Omental fat pad (tissue), 4 donors: ENCODE measurements around the gene RSPH4A. TPM values are rescaled to one million over a fixed set of nuclear protein-coding genes. Genes with fewer than 3 reads are reported as not detected.
A peak's percentile ranks its signal among the peaks of the same experiment; 100 is the strongest.

Experiments
- ATAC-seq: fragments of 150-250 bp; one replicate; pipeline ENCODE4 v1.9.1; 2016; ENCODE audit warnings: mild to moderate bottlenecking, moderate library complexity; ENCODE audit not compliant: low FRiP score
- DNase-seq: peaks from one replicate; pipeline ENCODE4 v3.0.0-alpha.2; 2019; ENCODE audit warnings: low spot score
- total RNA-seq, 4 donors: library from RNA; depleted of rRNA; stranded (reverse); fragments of >200 nt; gene quantifications; one replicate each; pipeline ENCODE4 v1.1.0, GENCODE V29; 2016
- TF ChIP-seq, protein P1 (sequence below), 3 donors: fragments of 450-650 bp; IDR thresholded peaks; one replicate each; pipeline ENCODE4 v1.5.1; 2016 to 2017; ENCODE audit warnings: antibody characterized with exemption in 3 of 3, mild to moderate bottlenecking in 3 of 3, moderate library complexity in 2 of 3

RSPH4A gene
- 1 to 10 TPM in 1 of 4 donors, under 1 TPM in 2, not detected in 1; 0.47 to 2.0 (median 0.84) TPM for total RNA-seq

DNA sequence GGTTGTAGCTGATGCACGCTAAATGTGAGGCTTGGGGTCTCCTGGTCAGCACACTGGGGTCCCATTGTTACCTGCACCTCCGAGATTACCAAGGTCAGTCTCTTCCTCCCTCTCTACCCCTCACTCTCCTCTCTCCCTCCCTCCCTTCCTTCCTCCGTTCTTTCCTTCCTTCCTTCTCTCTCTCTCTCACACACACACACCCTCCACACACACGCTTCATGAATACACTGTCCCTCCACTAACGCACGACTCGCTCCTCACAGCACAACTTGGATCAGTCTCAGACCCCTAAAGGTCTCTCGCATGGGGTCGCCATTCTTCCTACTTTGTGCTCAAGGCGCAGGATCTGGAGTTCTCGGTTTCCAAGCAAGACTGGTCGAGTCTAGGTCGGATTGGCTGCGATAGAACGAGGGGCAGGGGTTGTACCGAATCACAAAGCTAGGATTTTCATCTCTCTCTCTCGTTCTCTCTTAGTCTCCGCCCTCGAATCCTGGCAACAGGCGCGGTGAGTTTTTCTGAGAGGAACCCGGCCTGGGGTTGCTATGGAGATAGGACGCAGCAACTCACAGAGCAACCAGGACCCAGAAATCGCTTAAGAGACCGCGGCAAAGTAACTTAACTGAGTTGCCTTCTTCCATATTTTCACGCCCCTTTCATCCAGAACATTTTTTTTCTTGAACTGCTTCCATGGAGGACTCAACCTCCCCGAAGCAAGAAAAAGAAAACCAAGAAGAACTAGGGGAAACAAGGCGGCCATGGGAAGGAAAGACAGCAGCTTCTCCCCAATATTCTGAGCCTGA is at the start of gene RSPH4A:
Gene RSPH4A (plus strand): TSS at position 543 of the 800 bp plus-strand sequence. CDS start 145 bp downstream, at position 688.
- TF ChIP-seq, protein P1, sequence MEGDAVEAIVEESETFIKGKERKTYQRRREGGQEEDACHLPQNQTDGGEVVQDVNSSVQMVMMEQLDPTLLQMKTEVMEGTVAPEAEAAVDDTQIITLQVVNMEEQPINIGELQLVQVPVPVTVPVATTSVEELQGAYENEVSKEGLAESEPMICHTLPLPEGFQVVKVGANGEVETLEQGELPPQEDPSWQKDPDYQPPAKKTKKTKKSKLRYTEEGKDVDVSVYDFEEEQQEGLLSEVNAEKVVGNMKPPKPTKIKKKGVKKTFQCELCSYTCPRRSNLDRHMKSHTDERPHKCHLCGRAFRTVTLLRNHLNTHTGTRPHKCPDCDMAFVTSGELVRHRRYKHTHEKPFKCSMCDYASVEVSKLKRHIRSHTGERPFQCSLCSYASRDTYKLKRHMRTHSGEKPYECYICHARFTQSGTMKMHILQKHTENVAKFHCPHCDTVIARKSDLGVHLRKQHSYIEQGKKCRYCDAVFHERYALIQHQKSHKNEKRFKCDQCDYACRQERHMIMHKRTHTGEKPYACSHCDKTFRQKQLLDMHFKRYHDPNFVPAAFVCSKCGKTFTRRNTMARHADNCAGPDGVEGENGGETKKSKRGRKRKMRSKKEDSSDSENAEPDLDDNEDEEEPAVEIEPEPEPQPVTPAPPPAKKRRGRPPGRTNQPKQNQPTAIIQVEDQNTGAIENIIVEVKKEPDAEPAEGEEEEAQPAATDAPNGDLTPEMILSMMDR (IDR thresholded peaks at IDR 0.05): no peak
- ATAC-seq (peak; percentile 100), DNase-seq (peak; percentile 82)

DNA sequence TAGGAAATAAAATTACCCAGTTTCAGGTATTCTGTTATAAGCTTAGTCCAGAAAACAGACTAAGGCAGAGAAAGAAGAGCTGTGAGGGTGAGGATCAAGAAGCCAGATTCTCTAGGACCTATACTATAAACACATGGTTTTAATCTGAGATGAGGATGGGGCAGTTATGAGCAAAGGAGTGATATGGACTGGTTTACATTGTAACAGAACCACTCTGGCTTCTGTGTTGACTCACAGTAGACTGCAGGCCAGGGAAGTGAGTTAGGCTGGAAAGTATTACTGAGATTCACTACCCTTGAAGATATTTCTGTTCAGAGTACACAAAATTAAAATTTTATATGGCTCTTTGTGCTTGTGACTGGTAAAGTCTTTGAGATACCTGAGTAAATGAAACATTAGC is 48.2 kb upstream of the RSPH4A start:
- DNase-seq: no peak
- ATAC-seq: no peak
- TF ChIP-seq, protein P1 (IDR thresholded peaks at IDR 0.05): no peak

DNA sequence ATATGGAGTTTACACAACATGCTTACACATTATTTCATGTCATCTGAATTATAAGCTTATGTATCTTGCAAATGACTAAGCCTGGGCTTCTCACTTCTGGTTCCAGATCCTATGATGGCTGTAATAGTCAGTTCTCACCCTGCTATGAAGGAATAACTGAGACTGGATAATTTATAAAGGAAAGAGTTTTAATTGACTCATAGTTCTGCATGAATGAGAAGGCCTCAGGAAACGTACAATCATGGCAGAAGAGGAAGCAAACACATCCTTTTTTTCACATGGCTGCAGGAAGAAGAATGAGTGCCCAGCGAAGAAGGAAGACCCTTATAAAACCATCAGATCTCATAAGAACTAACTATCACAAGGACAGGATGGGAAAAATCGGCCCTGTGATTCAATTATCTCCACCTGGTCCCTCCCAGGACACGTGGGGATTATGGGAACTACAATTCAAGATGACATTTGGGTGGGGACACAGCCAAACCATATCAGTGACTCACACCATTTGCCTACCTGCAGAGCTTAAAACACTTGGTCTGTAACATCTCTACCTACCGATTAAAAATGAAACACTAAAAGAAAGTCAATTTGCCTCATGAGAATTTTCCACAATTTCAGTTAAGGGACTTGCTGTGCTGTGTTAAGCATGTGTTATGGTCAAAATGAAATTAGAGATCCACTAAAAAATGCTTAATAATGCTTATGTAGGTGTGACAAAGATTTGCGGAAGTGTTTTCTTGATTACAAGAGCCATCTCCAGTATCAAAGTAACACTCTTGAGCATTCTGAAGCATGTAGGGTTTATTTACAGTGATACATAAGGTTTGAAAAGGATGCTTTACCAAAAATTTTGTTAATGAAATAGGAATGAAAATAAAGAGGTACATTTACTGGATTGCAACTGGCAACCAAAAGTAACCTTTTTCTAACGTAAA is 47.2 kb upstream of the RSPH4A start:
- ATAC-seq (no peak), DNase-seq (no peak)
- TF ChIP-seq, protein P1 (IDR thresholded peaks at IDR 0.05): no peak

DNA sequence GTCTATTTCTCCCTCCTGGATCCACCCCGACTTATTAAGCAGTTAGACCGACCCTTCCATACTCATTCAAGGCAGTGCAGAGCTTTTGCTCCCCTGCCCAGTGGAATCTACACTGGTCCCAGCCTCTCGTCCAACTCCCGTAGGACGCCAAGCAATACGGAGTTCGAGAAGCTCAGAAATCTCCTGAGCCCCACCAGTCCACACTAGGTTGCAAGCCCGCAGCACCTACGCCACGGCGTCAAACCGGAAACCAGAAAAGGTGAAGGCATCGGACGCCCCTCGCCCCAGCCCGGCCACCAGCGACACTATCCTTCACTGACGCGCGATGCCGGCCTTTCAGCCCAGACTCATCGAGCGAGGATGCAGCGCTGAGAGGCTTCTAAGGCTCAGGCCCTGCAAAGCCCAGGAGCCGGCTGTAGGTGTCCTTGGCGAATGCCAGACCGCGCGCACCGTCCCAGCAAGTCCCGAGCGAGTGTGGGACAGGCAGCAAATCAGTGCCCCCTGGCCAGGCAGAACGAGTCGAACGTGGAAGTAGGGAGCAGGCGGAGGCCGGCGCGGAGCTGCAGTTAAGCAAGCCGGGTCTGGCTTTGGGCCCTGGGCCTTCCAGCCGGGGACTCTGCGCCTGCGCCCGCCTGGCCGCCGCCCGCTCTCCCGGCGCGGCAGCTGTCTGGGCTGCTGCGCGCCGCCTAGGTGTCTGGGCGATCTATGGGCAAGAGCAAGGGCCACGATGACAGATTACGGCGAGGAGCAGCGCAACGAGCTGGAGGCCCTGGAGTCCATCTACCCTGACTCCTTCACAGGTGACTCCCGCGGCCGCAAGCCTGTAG is 45.2 kb upstream of the RSPH4A start, which contains the start of gene RWDD1:
Gene RWDD1 (plus strand): TSS at position 649 of the 827 bp plus-strand sequence. CDS start 79 bp downstream, at position 728.
- DNase-seq: peak; percentile 86
- TF ChIP-seq, protein P1 (IDR thresholded peaks at IDR 0.05): no peak
- peak; percentile 100 for ATAC-seq

DNA sequence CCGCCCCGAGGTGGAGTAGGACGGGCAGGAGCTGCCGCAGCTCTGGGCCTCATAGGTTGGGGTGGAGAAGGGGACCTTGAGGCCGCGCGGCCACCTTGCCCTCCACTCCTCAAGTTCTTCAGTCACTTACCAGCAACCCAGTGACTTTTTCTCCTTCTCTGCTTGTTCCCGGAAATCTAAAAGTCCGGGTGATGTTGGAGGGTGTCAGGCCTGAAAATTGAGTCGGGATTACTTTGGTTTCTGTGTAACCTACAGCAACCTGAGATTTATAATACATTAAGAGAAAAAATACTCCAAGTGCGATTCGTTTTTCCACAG is 44.6 kb upstream of the RSPH4A start:
- TF ChIP-seq, protein P1 (IDR thresholded peaks at IDR 0.05): no peak
- no peak for ATAC-seq

DNA sequence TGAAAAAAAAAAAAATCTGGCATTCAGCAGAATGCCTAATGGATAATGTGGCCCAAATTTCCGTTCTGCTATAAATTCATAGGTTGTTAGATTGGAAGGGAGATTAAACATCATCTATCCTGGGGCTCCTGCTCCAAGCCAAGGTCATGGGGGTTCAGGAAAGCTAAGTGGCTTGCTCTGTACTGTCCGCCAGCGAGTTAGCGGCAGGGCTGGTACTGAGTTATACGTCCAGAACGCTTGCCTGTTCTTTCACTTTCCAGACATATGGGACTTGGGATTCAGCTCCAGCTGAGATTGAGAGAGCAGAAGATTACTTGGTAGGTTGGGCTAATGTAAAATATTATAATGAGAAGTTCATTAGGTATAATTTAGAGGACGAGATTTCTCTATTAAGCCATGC is 44.1 kb upstream of the RSPH4A start:
- DNase-seq (no peak), ATAC-seq (no peak)
- TF ChIP-seq, protein P1 (IDR thresholded peaks at IDR 0.05): no peak

More for the DNA sequence above, 44.6 kb upstream of the RSPH4A start:
- DNase-seq: no peak
